ENCODE results near the gene C1orf50.
"Not testable (repeated sequence)": the region's sequence is repeated elsewhere in the genome, so short reads cannot be mapped to it uniquely, and the experiment has no call there.

C1orf50 gene

GRCh38 chr1:42806171-42806570 is 39.1 kb downstream of the C1orf50 start:
- TF ChIP-seq CTCF (IDR thresholded peaks at IDR 0.05; ENCODE audit: insufficient read depth, missing control alignments) = no peak
- no peak for FAIRE-seq
- no peak for DNase-seq (ENCODE audit: insufficient read length, low spot score)

DNA sequence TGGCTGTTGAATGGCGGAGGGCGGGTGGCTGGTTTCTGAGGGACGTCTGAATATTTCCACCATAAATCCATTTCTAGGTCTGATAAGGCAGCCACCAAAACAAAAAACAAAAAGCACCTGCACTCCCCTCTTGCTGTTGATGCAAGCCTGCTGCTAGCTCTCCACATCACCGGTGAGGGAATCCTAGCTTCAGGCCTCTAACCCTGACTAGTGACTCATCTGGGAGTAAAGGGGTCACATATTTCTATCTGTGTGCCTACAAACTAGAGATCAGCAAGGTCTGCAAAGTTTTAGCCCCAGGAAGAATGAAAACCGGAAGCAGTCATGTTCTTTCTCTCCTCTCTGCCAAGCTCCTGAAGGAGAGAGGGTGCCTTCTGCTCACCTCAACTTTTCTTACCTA is 39.5 kb downstream of the C1orf50 start:
- TF ChIP-seq CTCF (IDR thresholded peaks at IDR 0.05; ENCODE audit: insufficient read depth, missing control alignments) = no peak
- FAIRE-seq = no peak
- no peak for DNase-seq (ENCODE audit: insufficient read length, low spot score)

- no peak for FAIRE-seq
These were observed 40.1 kb downstream of the C1orf50 start for GRCh38 chr1:42807056-42807668.

DNA sequence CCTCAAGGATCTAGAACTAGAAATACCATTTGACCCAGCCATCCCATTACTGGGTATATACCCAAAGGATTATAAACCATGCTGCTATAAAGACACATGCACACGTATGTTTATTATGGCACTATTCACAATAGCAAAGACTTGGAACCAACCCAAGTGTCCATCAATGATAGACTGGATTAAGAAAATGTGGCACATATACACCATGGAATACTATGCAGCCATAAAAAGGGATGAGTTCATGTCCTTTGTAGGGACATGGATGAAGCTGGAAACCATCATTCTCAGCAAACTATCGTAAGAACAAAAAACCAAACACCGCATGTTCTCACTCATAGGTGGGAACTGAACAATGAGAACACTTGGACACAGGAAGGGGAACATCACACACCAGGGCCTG is 47.8 kb downstream of the C1orf50 start:
- not testable (repeated sequence) for DNase-seq (ENCODE audit: insufficient read length, low spot score); FAIRE-seq

More at GRCh38 chr1:42807056-42807668, 40.1 kb downstream of the C1orf50 start:
- DNase-seq (ENCODE audit: insufficient read length, low spot score) = no peak
- TF ChIP-seq CTCF (IDR thresholded peaks at IDR 0.05; ENCODE audit: insufficient read depth, missing control alignments) = no peak

- no peak for FAIRE-seq
- no peak for TF ChIP-seq CTCF (IDR thresholded peaks at IDR 0.05; ENCODE audit: insufficient read depth, missing control alignments)
- no peak for DNase-seq (ENCODE audit: insufficient read length, low spot score)
These were observed 49.0 kb downstream of the C1orf50 start for GRCh38 chr1:42815941-42816584.

- TF ChIP-seq CTCF (IDR thresholded peaks at IDR 0.05; ENCODE audit: insufficient read depth, missing control alignments) = no peak
- no peak for FAIRE-seq
- DNase-seq (ENCODE audit: insufficient read length, low spot score) = peak; percentile 59
These were observed 49.8 kb downstream of the C1orf50 start, which contains the start of the genes ERMAP and SVBP for GRCh38 chr1:42816585-42817439. TSS of gene ERMAP (plus strand) at chr1:42817122. CDS start at chr1:42830449, 13,327 bp downstream. TSS of gene SVBP (minus strand) at chr1:42817397. CDS start at chr1:42816544, 853 bp downstream.

- no peak for FAIRE-seq
- TF ChIP-seq CTCF (IDR thresholded peaks at IDR 0.05; ENCODE audit: insufficient read depth, missing control alignments) = no peak
- DNase-seq (ENCODE audit: insufficient read length, low spot score) = no peak
These were observed 50.4 kb downstream of the C1orf50 start for GRCh38 chr1:42817440-42817767.

All from D721Med (cell line).